NK-92 treated with Interleukin-12 subunit alpha and Interleukin-12 subunit beta, amount 100 ng/mL, for 24 hours (cell line): ENCODE data around the gene UBQLN3.

ENCODE experiments used
- DNase-seq: peaks from one replicate; lab custom pipeline; 2025; lab: John Stamatoyannopoulos, UW

The UBQLN3 gene

DNA sequence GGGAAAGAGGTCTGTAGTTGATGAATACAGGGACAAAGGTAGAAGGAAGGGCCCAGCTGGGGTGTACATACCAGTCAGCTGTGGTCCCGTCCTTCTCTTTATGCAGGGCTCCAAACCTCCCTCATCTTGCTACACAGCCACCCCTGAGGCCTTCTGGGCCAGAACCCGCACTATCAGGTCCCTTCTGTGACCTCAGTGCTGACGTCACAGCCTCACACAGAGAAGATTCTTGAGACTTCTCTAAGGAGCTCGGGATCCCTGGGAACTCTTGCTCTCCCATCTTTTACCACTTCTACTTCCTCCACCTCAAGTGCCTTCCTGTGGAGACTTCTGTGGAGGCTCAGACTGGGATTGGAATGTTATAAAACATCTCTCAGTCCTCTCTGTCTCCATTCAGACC, at the start of gene UBQLN3:
UBQLN3 (minus strand) TSS at position 155 of the 400 bp plus-strand sequence. CDS start 399 bp downstream, outside the sequence.
- DNase-seq, result no peak

DNA sequence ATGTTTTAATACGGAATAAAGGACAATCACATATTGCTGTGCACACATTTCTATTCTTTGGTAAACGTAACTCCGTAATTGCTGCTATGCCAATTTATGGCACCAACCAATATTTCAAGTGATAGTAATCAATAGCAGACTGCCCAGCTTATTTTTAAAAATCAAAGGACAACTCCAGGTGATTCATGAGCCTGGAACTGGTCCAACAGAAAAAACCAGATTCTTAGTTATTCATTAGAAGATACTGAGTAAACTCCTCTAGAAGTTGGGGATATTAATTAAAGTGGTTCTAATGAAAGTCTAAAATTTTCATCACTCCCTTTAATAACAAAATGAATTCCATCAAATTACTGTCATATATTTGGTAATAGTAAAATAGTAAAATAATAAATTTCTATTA, 48.0 kb upstream of the UBQLN3 start:
- DNase-seq, result no peak

DNA sequence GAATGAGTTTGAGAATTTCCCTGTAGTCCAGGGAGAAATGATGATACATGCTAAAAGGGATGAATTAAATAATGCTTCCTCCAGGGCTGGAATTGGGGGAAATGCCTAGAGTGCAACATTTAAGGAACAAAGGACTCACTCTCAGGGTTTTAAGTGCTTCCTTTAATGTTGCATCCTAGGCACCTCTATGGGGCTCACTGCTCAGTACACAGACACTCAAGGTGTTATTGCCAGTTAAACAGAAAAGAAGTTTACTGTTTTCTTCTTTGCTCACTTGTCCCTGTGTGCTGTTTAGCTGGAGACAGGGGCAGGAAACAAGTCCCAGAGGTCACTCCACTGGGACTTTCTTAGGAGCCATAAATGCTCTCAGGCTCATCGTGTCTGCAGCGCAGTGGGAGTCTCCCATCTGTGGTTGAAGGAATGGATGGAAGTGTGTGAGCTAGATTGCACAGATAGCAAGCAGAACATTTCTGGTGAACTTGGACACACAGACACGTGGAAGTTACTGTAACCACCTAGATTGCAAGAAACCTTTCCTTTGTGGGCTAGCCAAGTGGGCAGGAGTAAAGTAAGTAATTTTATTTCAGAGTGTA, 46.9 kb upstream of the UBQLN3 start:
- DNase-seq, result no peak

DNA sequence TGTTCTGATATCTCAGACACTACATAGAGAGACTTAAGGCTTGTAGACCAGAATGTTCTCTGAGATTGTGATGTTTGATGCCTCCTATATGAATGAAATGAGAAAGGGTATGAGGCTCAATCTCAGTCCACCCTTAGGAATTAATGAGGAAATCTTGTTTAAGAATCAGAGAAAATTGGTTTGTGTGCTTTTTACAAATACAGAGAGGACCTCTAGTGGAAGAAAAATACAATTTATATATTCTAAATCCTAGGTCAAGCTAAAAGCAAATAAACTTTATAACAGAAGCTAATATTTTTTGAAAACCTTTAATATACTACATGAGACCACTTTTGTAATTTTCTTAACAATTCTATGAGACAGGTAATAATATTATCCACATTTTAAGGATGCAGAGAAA, 43.6 kb upstream of the UBQLN3 start:
- no peak for DNase-seq

DNA sequence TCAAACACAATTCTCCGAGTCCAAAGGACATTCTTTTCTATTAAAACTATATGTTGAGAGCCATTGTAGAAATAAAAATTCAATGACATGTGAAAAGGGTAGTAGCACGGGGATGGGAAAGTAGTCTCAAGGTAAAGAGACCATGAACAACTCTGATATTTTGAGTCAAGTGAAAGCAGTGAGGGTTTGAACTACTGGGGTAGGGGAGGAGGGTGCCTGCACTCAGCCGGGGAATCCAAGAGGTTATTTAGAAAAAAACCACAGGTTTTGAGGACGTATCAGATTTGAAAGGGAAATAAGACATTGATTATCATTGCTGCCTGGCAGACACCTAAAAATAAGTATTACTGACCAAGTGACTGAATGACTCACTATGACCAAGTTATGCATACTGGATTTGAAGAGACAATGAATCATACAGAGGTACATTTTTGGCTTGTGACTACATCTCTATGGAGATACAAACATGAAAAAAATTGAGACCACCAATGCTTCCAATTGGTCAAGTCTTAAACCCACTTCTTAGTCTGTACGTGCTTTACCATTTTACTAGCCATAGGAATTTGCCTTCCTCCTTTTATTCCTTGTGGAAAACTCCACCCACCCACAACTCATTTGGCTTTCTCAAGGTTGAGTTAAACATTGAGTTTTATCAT, 40.8 kb upstream of the UBQLN3 start:
- DNase-seq, result no peak

DNA sequence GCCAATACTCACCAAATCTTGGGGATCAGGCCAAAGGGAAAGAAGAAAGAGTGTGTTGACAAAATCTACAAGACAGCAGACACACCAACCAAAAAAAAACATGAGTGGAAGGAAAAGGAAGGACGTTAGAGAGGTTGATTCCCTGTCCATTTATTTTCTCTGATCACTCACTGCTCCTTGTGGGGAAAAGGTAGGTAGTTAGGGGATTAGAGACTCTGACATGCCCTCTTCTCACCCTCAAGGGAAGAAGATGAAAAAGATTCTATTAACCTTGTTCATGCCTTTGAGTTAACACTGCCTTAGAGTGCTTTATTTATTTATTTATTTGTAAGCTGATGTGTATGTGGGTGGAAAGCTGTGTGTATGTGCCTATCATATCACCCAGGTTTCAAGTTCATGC, 38.7 kb upstream of the UBQLN3 start, which contains the start of gene OR52H1:
OR52H1 (minus strand) TSS at position 101 of the 400 bp plus-strand sequence. CDS start 3,035 bp downstream, outside the sequence.
- no peak for DNase-seq

DNA sequence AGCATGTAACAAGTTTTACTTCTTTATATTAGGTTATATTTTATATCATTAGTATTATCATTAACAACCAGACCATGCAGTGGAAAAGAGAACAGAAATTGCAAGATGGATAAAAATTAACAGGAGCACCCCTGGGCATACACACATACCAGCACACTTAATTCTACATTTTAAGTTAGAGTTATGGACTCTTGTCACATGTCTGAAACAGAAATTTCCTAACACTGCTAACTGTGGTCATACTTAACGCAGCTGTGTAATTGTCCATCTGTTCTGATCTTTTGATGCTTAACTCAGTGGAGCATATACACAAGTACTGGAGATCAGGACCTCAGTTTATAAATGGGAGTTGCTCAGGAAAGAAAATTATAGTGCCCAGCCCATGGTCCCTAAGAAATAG, 38.2 kb upstream of the UBQLN3 start:
- no peak for DNase-seq

DNA sequence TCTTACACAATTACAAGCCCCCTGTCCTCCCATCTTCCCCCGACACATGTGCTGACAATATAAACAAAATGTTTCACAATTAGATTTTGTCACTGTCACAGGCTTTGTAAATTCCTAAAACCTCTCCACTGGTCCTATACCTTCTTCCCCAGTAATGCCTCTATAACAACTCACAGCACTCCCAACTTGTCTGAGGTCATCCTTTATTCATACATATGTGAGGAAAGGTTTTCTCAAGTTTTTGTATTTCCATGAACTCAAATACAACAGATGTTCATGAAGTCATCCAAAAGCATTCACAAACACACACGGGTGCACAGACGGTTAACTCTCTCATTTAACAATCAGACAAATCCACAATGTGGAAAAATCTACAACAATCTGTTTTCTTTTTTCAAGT, 36.7 kb upstream of the UBQLN3 start:
- DNase-seq, result no peak

DNA sequence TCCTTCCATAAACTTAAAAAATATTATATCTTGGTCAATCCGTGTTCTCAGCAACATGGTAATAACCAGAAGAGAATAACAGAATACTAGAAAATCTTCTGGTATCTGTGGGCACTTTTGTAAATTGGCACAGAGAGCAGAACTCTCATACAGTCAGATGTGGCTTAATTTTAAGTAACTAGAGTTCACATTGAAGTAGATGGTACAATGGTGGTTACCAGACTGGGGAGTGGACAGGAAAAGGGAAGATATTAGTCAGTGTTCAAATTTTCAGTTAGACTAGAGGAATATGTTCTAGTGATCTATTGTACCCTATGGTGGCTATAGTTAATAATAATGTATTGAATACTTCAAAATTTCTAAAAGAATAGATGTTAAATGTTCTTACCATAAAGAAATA, 31.7 kb upstream of the UBQLN3 start:
- DNase-seq, result no peak

DNA sequence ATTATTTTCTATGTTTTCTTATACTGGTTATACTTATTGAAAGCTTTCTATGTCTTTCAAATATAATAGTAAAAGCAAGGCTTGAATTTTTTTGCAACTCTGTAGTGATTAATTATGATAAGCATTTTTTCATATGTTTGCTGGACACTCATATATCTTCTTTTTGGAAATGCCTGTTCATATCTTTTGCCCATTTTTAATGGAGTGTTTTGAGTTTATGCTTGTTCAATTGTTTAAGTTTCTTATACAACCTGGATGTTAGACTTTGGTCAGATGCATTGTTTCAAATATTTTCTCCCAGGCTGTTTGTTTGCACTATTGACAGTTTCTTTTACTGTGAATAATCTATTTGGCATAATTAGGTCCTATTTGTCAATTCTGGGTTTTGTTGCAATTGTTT, 26.7 kb upstream of the UBQLN3 start:
- DNase-seq, result no peak

DNA sequence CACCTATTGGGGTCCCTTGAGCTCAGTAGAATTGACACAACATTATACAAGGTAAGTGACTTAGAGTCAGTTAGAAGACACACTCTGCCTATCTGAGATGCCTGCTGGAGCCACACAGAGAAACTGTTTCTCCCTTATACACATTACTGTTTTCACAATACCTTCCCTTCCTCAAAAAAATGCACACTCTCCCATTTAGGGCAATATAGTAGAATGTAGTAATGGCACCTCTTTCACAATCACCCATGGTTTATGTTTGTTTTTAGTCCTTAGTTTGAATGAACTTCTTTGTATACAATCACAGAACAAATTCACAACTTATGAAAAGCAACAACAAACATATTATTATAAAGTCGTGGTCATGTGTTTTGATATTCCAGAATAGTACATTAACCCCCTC, 24.3 kb upstream of the UBQLN3 start:
- DNase-seq, result no peak

DNA sequence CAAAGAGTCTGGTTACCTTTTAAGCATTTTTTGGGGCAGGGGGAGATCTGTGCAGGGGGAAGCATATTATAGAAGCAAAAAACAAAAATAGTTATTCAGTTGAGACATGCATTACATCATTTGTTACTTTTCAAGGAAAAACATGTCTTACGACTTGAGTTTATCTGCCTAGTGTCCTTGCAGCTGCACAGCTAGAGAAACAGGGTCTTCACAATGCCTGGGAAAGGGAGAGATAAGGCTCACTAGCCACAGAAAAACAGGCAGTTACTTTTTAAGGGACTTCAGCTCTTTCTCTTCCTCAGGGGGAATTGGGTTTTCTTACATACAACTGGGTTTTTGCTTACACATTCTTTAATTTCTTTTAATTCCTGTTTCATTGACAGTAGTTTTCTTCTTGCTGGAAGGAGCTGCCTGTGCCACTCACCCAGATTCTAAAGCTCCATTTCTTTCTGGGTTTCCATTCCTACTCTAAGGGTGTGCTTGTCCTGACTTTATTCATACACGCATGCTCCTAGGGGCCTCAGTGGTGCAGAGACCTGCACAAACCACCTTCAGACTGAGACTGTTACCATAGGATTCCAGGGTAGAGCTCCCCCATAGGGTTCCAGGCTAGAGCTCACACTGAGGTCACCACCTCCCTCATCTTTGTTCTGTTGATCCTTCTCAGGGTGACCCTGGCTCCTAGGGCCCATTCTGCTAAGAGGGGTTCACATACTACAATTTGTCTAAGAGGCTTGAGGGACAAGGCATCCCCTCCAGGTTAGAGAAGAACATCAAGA, 21.5 kb upstream of the UBQLN3 start:
- no peak for DNase-seq

DNA sequence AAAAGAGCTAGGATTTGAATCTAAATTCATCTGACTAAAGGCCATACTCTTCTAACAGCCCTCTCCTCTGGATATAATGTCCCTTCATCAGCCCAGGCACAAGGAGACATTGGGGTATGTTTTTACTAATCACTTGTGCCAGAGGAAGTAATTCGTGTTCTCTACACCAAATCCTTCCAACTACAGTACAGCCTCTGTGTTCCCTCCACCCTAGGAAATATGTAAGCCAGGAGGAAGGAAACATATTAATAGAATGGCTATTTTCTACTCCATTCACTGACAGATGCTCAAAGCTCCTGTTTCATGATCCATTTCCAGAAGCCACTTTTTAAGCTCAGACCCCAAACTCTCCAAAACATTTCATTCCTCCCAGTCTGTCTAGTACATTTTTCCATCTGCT, 18.7 kb upstream of the UBQLN3 start:
- DNase-seq, result no peak

DNA sequence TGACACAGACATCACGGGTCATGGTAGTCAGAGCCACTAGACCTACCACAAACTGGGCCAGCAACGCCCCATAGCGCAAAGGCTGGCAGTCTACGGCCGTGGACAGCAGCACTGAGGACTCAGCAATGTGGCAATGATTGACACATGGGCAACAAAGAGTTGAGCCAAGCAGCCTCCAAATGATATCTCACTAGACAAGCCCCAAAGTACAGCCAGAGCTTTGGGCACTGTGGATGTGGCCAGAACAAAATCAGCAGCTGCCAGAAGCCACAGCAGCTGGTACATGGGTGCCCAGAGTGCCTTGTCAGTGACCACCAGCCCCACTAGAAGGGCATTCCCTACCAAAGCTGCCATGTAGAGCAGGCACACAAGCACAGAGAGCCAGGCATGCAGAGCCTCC, 18.0 kb upstream of the UBQLN3 start:
- DNase-seq, result no peak

DNA sequence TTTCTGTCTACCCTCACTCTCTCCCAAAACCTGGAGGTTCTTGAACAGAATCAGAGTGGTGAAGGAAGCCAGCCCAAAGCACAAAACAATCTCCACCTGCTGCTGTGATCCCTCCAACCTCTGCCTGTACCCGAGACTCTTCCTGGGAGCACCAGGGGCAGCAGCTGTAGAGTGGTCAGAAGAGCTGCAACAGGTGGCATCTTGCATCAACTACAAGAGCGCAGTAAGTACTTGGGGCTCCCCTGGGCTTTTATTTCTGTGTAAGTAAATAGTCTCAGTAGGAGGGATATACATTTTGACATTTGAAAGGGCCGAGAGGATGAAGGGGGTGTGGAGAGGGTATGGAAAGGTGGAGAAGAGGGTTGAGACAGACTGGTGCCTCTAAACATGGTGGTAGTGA, 15.0 kb upstream of the UBQLN3 start:
- DNase-seq, result no peak

DNA sequence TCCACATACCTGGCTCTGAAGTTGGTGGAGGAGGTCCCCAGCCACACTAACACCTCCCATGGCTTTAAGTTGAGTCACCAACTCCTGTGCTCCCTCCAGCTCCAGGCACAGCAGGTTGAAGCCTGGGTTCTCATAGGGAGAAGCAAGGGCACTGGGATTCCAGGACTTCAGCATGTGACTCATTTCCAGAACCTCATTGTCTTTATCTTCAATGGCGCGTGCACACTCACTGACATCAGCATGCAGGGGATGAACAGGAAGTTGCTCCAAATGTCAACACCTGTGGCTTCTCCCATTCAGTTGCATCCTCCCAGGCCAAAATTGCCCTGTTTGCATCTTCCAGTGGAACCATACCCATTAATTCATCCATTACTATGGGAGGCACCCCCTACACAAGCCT, 12.6 kb upstream of the UBQLN3 start:
- no peak for DNase-seq

DNA sequence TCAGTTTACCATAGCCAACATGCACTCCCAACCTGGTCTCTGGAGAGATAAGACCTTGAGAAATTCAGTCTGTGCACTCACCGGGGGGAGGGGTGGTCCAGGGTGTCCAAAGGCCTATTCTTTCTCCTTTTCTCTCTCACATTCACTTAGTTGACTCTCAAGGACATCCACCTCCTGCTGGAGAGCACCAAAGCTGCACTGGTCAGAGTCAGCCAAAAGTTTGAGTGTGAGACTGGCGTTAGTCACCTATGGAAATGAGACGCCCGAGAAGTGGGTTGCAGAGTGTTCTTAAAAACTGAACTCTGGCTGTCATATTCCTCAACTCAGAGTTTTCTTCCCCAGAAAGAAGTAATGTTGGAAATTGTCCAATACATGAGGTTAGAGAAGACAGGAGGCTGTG, 11.8 kb upstream of the UBQLN3 start:
- DNase-seq, result no peak

DNA sequence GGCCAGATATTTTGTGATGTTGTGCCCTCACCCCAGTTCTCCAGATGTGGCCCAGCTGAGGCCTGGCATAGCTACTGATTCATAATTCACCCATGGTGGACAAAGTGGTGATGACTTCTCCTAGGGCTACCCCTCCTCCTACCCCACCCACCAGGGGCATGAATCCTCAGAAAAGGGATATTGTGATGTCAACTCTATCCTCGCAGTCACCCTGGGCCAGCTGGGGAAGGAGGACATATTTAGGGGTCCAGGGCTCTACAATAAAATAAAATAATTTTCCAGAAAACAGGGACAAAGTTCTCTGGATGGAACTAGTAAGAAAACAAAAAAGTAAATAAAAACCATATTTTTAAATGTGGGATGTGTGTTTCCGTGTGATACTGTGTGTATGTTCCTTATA, 6.8 kb upstream of the UBQLN3 start, which contains the start of gene UBQLNL:
UBQLNL (minus strand) TSS at position 101 of the 400 bp plus-strand sequence. CDS start 258 bp downstream, outside the sequence.
- DNase-seq, result no peak

DNA sequence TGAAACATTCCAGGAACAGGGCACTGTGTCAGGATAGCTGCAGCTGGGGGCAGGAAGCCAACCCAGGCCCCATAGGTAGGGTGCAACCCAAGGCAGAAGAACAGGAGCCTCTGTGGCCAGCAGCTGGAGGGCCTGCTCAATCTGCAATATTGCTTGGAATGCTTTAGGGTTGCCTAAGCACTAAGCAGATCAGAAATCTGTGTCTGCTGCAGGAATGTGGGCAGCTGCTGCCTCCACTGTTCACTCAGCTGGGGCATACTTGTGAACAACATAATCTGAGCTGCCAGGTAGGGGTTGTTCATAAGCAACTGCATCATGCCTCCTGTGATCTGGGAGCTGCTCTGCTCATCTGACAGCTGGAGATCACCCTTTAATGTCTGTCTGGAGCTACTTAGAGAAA, 5.1 kb upstream of the UBQLN3 start:
- DNase-seq, result no peak

DNA sequence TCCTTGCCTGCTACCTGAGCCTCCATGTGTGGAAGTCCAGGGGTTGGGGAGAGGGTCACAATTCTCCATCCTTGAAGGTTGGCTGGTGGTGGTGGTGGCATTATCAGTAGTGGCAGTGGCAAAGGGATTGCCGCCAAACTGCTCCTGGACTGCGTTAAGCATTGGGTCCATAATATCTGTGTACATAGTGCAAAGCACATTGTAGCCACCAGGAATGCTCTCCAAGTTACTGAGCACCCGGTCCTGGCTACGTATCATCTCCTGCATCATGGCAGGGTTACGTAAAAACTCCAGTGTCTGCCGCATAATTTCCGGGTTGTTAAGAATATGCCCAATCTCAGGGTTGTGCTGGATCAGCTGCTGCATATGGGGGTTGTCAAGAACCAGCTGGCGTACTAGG, 1.2 kb downstream of the UBQLN3 start:
- DNase-seq, result no peak

DNA sequence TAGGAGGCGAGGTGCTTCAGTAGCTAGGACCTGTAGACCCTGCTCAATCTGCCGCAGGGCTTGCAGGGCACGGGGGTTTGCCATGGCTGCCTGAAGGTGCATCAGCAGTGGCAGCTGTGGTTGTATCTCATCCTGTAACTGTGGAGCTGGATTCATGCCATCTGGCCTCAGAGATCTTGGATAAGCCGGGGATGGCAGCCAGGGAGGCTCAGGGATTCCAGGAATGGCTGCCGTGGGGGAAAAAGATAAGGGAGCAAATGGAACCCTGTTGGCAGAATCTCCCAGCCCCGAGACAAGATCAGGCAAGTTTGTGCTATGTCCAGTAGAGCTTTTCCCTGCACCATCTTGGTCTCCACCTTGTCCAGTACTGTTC, 1.8 kb downstream of the UBQLN3 start:
- no peak for DNase-seq

DNA sequence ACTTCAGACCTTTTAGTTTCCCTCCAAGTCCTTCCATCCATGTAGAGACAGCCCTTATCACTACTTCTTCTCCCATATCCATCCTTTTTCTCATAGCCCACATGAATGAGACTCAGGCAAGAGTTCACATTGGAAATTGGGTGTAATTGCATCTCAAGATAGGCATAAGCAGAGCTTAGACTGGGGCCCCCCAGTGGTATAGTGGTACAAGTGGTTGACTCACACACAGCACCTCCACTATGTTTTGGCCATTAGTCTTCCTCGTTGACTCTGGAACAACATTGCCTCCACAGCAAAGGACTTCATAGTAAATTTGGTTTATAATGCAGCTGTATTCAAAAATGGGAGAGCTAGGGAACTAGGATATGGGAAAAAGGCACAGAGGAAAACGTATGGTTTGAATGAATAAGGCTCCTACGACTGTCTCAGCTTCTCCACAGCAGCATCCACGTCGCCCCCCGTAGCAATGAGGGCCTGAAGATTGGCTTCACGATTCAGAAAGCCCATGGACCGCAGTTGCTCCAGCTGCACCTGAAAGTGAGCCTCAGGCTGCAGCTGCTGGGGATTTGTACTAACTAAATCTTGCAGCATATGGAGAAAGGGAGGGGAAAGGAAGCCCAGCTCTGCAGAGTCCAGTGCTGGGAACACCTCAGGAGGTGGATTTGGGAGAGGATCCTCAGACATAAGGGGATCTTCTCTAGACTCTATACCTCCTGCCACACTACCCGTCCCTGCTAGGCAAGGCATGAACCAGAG, 2.4 kb downstream of the UBQLN3 start:
- DNase-seq, result no peak
